SK-N-SH treated with all-trans-retinoic acid at 6 μM for 48 hours (cell line): ENCODE data around the gene ARRDC2.
A peak's percentile ranks its signal among the peaks of the same experiment; 100 is the strongest.
"Not testable (repeated sequence)": the region's sequence is repeated elsewhere in the genome, so short reads cannot be mapped to it uniquely, and the experiment has no call there.

Experiments used
- ATAC-seq: fragments of 200-7000 bp; cut with Tn5 transposase; 3 replicates; pipeline ENCODE4 v1.9.1; 2020; ENCODE audit warnings: mild to moderate bottlenecking, moderate library complexity
- ARNTL ChIP-seq: fragments of 450-650 bp; formaldehyde crosslinking; IDR thresholded peaks from 2 replicates; pipeline ENCODE4 v1.5.0; 2020; ENCODE audit warnings: low read depth, mild to moderate bottlenecking, moderate library complexity, borderline replicate concordance
- BACH2 ChIP-seq: fragments of 250-450 bp; sonication (Bioruptor Pico); IDR thresholded peaks from 2 replicates; pipeline ENCODE4 v1.9.0; 2021; ENCODE audit warnings: mild to moderate bottlenecking, borderline replicate concordance
- CSDC2 ChIP-seq: fragments of 250-450 bp; sonication (Bioruptor Pico); IDR thresholded peaks from 2 replicates; pipeline ENCODE4 v1.5.0; 2020; ENCODE audit warnings: mild to moderate bottlenecking, moderate library complexity
- PPARA ChIP-seq: fragments of 250-450 bp; sonication (Bioruptor Pico); IDR thresholded peaks from 2 replicates; pipeline ENCODE4 v1.5.0; 2020; ENCODE audit warnings: mild to moderate bottlenecking, borderline replicate concordance
- RARB ChIP-seq: fragments of 250-450 bp; sonication (Bioruptor Pico); IDR thresholded peaks from 2 replicates; pipeline ENCODE4 v1.8.0; 2021; ENCODE audit warnings: mild to moderate bottlenecking, moderate library complexity
- SNAI2 ChIP-seq: fragments of 250-450 bp; sonication (Bioruptor Pico); IDR thresholded peaks from 2 replicates; pipeline ENCODE4 v1.5.0; 2020; ENCODE audit warnings: mild to moderate bottlenecking, moderate library complexity
- TCF4 ChIP-seq: fragments of 250-450 bp; sonication (Bioruptor Pico); IDR thresholded peaks from 2 replicates; pipeline ENCODE4 v1.8.0; 2021; ENCODE audit warnings: mild to moderate bottlenecking, moderate library complexity, borderline replicate concordance
- ZC3H10 ChIP-seq: fragments of 250-450 bp; sonication (Bioruptor Pico); IDR thresholded peaks from 2 replicates; pipeline ENCODE4 v1.5.1; 2021; ENCODE audit warnings: mild to moderate bottlenecking, moderate library complexity
- ZFP3 ChIP-seq: fragments of 250-450 bp; sonication (Bioruptor Pico); IDR thresholded peaks from 2 replicates; pipeline ENCODE4 v1.5.0; 2020; ENCODE audit warnings: mild to moderate bottlenecking, moderate library complexity
- ZNF70 ChIP-seq: fragments of 450-650 bp; formaldehyde crosslinking; IDR thresholded peaks from 2 replicates; pipeline ENCODE4 v1.5.0; 2020; ENCODE audit warnings: mild to moderate bottlenecking, moderate library complexity
- TF ChIP-seq, protein P1 (sequence below): fragments of 250-450 bp; sonication (Bioruptor Pico); IDR thresholded peaks from 2 replicates; pipeline ENCODE4 v1.8.0; 2020; ENCODE audit warnings: mild to moderate bottlenecking, moderate library complexity, borderline replicate concordance
- TF ChIP-seq, protein P2 (sequence below): fragments of 250-450 bp; sonication (Bioruptor Pico); IDR thresholded peaks from 2 replicates; pipeline ENCODE4 v1.5.1; 2021; ENCODE audit warnings: mild to moderate bottlenecking, moderate library complexity
- TF ChIP-seq, protein P3 (sequence below): fragments of 250-450 bp; sonication (Bioruptor Pico); IDR thresholded peaks from 2 replicates; pipeline ENCODE4 v1.5.1; 2020; ENCODE audit warnings: low read depth, mild to moderate bottlenecking, moderate library complexity
- TF ChIP-seq, protein P4 (sequence below): fragments of 250-450 bp; sonication (Bioruptor Pico); IDR thresholded peaks from 2 replicates; pipeline ENCODE4 v1.8.0; 2021; ENCODE audit warnings: low read depth, mild to moderate bottlenecking, moderate library complexity, borderline replicate concordance

The ARRDC2 gene

DNA sequence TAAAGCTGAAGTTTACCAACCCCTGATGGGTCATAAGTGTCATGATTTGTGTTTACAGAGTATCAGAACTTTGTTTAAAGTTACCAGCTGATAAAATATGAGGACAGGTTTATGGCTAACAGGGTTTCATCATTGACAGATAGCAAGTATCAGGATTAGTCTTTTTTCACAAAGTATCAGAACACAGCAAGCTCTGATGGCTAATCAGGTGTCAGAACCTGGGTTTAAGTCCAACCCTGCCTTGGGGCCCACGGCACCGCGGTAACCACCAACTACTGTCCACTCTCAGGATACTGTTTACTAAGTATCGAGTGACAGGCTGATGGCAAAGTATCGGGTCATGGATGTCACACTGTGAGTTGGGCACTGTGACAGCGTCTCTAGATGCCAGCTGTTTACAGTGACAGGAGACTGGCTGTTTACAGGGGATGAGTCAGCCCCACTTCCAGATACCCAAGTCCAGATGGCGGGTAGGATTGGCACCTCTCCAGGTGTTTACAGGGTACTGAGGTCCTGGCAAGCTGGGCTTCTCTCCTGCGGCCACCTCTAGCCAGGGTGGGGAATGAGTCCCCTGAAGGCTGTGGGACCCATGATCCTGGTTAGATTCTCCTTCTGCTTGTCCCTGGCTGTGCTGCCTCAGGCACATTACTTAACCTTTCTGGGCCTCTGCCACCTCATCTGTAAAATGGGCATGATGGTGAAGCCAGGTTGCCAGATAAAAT, 21.8 kb downstream of the ARRDC2 start:
- ATAC-seq: peak; percentile 66
- no peak for TF ChIP-seq SNAI2 (CRISPR knock-in tag)
- TF ChIP-seq TCF4 (CRISPR knock-in tag): peak; percentile 14; the same call in 1 of the 2 replicates

DNA sequence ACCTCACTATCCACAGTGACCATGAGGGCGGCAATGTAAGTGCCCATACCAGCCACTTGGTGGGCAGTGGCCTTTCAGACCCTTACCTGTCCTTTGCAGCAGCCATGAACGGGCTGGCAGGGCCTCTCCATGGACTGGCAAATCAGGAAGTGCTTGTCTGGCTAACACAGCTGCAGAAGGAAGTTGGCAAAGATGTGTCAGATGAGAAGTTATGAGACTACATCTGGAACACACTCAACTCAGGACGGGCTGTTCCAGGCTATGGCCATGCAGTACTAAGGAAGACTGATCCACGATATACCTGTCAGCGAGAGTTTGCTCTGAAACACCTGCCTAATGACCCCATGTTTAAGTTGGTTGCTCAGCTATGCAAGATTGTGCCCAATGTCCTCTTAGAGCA, 23.4 kb downstream of the ARRDC2 start:
- not testable (repeated sequence) for ATAC-seq

DNA sequence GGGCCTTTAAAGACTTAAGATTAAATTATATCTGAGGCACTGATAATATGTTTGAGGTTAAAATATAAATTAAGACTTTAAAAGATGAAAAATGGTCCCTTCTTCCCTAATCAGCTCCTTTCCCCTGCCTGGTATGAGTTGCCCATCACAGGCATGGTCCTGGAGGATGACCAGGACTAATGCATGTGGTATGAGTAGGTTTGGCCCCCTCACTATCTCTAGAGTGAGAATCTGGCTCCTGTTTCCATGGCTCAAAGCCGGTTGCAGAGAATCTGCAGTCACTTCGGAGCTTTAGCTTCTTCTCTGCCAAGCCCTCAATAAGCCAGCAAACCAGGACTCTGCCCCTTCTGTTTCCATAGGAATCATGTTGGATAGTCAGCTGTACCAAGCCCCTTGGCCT, 24.1 kb downstream of the ARRDC2 start:
- ATAC-seq: not testable (repeated sequence)

DNA sequence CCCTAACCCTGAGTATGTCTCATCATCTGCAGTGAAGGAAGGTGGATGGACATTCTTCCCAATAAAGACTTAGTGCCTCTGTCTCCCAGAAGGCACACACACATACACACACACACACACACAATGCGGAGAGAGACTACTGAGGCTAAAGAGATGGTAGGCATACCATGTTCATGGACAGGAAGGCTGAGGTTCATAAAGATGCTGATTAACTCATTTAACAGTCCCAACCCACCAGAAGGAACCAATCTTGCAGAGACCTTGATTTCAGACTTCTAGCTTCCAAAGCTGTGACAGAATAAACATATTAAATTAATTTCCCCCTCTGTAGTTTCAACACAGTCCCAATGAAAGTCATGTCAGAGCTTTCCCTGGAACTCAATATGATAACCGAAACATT, 33.1 kb downstream of the ARRDC2 start:
- ATAC-seq: no peak
- TF ChIP-seq TCF4 (CRISPR knock-in tag) (no peak), ARNTL (CRISPR knock-in tag) (no peak), SNAI2 (CRISPR knock-in tag) (no peak)
- TF ChIP-seq, protein P1, sequence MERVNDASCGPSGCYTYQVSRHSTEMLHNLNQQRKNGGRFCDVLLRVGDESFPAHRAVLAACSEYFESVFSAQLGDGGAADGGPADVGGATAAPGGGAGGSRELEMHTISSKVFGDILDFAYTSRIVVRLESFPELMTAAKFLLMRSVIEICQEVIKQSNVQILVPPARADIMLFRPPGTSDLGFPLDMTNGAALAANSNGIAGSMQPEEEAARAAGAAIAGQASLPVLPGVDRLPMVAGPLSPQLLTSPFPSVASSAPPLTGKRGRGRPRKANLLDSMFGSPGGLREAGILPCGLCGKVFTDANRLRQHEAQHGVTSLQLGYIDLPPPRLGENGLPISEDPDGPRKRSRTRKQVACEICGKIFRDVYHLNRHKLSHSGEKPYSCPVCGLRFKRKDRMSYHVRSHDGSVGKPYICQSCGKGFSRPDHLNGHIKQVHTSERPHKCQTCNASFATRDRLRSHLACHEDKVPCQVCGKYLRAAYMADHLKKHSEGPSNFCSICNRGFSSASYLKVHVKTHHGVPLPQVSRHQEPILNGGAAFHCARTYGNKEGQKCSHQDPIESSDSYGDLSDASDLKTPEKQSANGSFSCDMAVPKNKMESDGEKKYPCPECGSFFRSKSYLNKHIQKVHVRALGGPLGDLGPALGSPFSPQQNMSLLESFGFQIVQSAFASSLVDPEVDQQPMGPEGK (CRISPR knock-in tag): no peak

DNA sequence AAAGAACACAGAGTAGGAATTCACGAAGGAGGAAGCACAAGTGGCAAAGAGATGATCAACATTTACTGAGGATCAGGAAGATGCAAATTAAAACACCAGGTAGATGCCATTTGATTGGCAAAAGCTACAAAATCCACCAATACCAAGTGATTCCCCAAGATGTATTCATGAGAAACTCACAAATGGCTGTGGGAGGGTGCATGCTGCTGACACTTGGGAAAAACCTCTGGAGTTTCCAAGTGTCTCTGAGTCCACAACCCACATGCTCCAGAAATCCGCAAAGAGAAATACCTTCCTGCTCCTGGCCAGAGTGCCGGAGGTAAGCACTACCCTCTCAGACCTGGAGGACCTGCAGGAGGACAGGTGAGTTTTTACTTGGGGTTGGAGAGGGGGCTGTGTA, 35.7 kb downstream of the ARRDC2 start:
- ATAC-seq: no peak
- TF ChIP-seq, protein P2, sequence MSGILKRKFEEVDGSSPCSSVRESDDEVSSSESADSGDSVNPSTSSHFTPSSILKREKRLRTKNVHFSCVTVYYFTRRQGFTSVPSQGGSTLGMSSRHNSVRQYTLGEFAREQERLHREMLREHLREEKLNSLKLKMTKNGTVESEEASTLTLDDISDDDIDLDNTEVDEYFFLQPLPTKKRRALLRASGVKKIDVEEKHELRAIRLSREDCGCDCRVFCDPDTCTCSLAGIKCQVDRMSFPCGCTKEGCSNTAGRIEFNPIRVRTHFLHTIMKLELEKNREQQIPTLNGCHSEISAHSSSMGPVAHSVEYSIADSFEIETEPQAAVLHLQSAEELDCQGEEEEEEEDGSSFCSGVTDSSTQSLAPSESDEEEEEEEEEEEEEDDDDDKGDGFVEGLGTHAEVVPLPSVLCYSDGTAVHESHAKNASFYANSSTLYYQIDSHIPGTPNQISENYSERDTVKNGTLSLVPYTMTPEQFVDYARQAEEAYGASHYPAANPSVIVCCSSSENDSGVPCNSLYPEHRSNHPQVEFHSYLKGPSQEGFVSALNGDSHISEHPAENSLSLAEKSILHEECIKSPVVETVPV (CRISPR knock-in tag): no peak
- TF ChIP-seq, all 23 proteins: peak for 0

DNA sequence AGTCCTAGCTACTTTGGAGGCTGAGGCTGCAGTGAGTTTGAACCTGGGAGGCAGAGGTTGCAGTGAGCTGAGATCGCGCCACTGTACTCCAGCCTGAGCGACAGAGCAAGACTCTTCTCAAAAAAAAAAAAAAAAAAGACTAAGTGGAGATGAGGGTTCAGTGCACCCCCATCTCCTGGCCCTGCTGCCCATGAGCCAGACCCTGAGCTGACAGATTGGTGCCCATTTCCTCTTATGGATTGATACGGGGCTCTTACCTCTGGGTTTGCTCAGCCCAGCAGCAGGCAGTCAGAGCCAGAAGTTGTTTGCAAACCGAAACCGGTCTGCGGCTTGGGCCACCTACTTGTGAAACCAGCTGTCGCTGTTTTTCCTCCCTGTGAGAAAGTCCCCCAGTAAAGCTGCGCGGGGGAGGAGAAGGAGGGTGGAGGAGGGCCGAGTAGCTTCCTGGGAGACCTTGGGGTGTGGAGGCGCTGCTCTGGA, 36.9 kb downstream of the ARRDC2 start:
- no peak for TF ChIP-seq TCF4 (CRISPR knock-in tag)
- no peak for TF ChIP-seq ZFP3 (CRISPR knock-in tag)
- no peak for TF ChIP-seq ZNF70 (CRISPR knock-in tag)
- TF ChIP-seq, protein P2 (CRISPR knock-in tag): no peak
- TF ChIP-seq CSDC2 (CRISPR knock-in tag): no peak
- TF ChIP-seq, protein P3, sequence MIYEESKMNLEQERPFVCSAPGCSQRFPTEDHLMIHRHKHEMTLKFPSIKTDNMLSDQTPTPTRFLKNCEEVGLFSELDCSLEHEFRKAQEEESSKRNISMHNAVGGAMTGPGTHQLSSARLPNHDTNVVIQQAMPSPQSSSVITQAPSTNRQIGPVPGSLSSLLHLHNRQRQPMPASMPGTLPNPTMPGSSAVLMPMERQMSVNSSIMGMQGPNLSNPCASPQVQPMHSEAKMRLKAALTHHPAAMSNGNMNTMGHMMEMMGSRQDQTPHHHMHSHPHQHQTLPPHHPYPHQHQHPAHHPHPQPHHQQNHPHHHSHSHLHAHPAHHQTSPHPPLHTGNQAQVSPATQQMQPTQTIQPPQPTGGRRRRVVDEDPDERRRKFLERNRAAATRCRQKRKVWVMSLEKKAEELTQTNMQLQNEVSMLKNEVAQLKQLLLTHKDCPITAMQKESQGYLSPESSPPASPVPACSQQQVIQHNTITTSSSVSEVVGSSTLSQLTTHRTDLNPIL: no peak
- TF ChIP-seq ZC3H10 (CRISPR knock-in tag): no peak
- TF ChIP-seq BACH2 (CRISPR knock-in tag): no peak
- no peak for TF ChIP-seq RARB (CRISPR knock-in tag)
- TF ChIP-seq, protein P4, sequence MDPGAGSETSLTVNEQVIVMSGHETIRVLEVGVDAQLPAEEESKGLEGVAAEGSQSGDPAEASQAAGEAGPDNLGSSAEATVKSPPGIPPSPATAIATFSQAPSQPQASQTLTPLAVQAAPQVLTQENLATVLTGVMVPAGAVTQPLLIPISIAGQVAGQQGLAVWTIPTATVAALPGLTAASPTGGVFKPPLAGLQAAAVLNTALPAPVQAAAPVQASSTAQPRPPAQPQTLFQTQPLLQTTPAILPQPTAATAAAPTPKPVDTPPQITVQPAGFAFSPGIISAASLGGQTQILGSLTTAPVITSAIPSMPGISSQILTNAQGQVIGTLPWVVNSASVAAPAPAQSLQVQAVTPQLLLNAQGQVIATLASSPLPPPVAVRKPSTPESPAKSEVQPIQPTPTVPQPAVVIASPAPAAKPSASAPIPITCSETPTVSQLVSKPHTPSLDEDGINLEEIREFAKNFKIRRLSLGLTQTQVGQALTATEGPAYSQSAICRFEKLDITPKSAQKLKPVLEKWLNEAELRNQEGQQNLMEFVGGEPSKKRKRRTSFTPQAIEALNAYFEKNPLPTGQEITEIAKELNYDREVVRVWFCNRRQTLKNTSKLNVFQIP (CRISPR knock-in tag): no peak
- no peak for TF ChIP-seq PPARA (CRISPR knock-in tag)
- peak; percentile 55 for ATAC-seq
